Panc1 (cell line): ENCODE data around the gene CYP2S1. TPM values are rescaled to one million over a fixed set of nuclear protein-coding genes. Genes with fewer than 3 reads are reported as not detected.
A peak's percentile ranks its signal among the peaks of the same experiment; 100 is the strongest.

ENCODE experiments used
- ATAC-seq: fragments of 200-7000 bp; cut with Tn5 transposase; 2 replicates; pipeline ENCODE4 v1.9.1; 2020; ENCODE audit warnings: mild to moderate bottlenecking, moderate library complexity
- BruUV-seq: library from RNA; stranded (reverse); fragments of 400-500 nt; replicated peaks from 2 replicates; lab custom pipeline; 2021; lab: Mats Ljungman, UMichigan
- CTCF ChIA-PET: fragments of 300-600 bp; sonication (Branson Sonifier 250); formaldehyde crosslinking; loops from one replicate; lab custom pipeline; 2022; ENCODE audit warnings: antibody characterized with exemption; lab: Charles Lee
- POLR2A ChIA-PET: fragments of 300-600 bp; sonication (Branson Sonifier 250); formaldehyde crosslinking; loops from one replicate; lab custom pipeline; 2022; ENCODE audit warnings: antibody characterized with exemption; lab: Charles Lee
- DNase-seq: peaks from one replicate; pipeline ENCODE4 v3.0.0-alpha.2; 2010; ENCODE audit warnings: low read depth, low spot score
- H3K27ac ChIP-seq: 2 replicates; pipeline ENCODE4 v1.5.1; 2011; ENCODE audit warnings: mild to moderate bottlenecking, low read length, inconsistent platforms
- H3K27me3 ChIP-seq: fragments of 200-500 bp; sonication (Bioruptor generic); 2 replicates; pipeline ENCODE4 v1.6.0; 2014; ENCODE audit warnings: low read length, inconsistent platforms; ENCODE audit not compliant: control insufficient read depth, insufficient read depth
- H3K36me3 ChIP-seq: fragments of 200-500 bp; sonication (Bioruptor generic); 2 replicates; pipeline ENCODE4 v1.5.1; 2014; ENCODE audit warnings: inconsistent platforms, mild to moderate bottlenecking, low read length, moderate library complexity; ENCODE audit not compliant: control insufficient read depth, insufficient read depth
- H3K4me1 ChIP-seq: 2 replicates; pipeline ENCODE4 v1.5.1; 2011; ENCODE audit warnings: inconsistent platforms, mild to moderate bottlenecking, low read length, moderate library complexity; ENCODE audit not compliant: control insufficient read depth, insufficient read depth
- H3K4me3 ChIP-seq, 2 experiments: 2 replicates each; pipeline ENCODE4 v1.5.1; 2011 to 2012; ENCODE audit warnings: low read depth in 2 of 2, low read length in 2 of 2, mild to moderate bottlenecking in 2 of 2, inconsistent platforms in 1 of 2, moderate library complexity in 1 of 2
- H3K9me3 ChIP-seq: fragments of 200-500 bp; sonication (Bioruptor generic); 2 replicates; pipeline ENCODE4 v1.5.1; 2014; ENCODE audit warnings: low read depth, mild to moderate bottlenecking, inconsistent platforms, low read length, moderate library complexity; ENCODE audit not compliant: control insufficient read depth, insufficient read depth
- POLR2AphosphoS5 ChIP-seq: IDR thresholded peaks from 2 replicates; pipeline ENCODE4 v1.6.1; 2012; ENCODE audit warnings: mild to moderate bottlenecking, low read depth, low read length, moderate library complexity
- SIN3A ChIP-seq: IDR thresholded peaks from 2 replicates; pipeline ENCODE4 v1.6.1; 2012; ENCODE audit warnings: low read depth, mild to moderate bottlenecking, low read length, moderate library complexity, borderline replicate concordance; ENCODE audit not compliant: insufficient read depth
- TCF7L2 ChIP-seq: IDR thresholded peaks from 2 replicates; pipeline ENCODE4 v1.6.1; 2011; ENCODE audit warnings: mild to moderate bottlenecking, low read depth, low read length, inconsistent platforms
- in situ Hi-C: cut with HindIII; loops from 2 replicates; pipeline ENCODE4 v1.10.0; 2016; ENCODE audit warnings: low sequenced_read_pairs, low pct_unique_long_range_greater_than_20kb
- intact Hi-C: fragments of 100-400 bp; cut with micrococcal nuclease; formaldehyde crosslinking; loops from one replicate; pipeline ENCODE4 v1.10.0; 2022; ENCODE audit not compliant: unreplicated experiment
- total RNA-seq: library from RNA; stranded (reverse); gene quantifications from one replicate; pipeline ENCODE4 v1.2.1, GENCODE V29; 2021; ENCODE audit not compliant: unreplicated experiment
- TF ChIP-seq, protein P1 (sequence below), 2 experiments: IDR thresholded peaks; 2 replicates each; pipeline ENCODE4 v1.6.1; 2011 to 2012; ENCODE audit warnings: low read depth in 2 of 2, control low read depth in 1 of 2, low read length in 1 of 2, mild to moderate bottlenecking in 1 of 2, moderate library complexity in 1 of 2; ENCODE audit not compliant: insufficient read depth in 1 of 2
- TF ChIP-seq, protein P2 (sequence below): fragments of 450-650 bp; IDR thresholded peaks from 2 replicates; pipeline ENCODE4 v1.5.1; 2017; ENCODE audit warnings: mild to moderate bottlenecking

The CYP2S1 gene
- total RNA-seq, 1 experiment from 2014 or later, result 8.5 TPM

DNA sequence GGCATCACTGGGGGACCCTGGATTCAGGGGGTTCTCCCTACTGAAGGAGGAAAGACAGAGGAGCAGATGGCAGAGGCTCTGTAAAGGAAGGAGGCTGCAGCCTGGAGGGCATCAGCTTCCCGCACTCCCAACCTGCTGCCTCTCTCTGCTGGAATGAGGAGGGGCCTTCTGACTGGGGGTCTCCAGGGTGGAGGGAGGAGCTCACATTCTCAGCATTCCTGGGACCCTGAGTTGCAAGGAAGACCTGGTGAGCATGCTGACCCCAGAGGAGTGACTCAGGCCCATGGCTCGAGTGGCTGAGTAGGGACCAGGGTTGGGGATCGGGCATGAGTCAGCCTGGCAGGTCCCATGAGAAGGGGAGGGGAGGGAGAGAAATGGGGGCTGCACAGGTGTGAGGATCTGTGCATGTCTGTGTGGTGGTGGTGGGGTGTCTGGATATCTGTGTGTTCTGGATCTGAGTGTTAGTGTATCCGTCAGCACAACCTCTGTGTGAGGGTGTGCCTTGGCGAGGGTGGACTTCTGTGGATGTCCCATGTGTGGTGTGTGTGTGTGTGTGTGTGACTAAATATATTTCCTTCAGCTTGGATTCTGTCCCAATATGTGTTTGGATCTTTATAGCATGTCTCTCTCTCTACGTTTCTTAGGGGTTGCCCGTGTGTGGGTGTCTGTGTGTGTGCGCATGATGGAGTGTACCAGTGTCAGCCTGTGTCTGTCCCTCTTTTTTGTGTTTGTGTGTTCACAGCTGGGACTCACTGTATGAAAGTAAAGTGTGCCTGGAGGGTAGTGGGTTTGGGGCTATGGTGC, 30.6 kb downstream of the CYP2S1 start:
- ChIA-PET POLR2A (interaction anchor here (0.6 kb wide), 1 partner anchor 16 kb away, joined by 8 read pairs; no protein-coding TSS in a partner anchor), CTCF (interaction anchor here (0.6 to 0.8 kb wide), 2 partner anchors 20 to 319 kb away, joined by 3 to 5 read pairs; no protein-coding TSS in a partner anchor)
- peaks cover 32% of the 10 kb centered on the region for H3K4me1 ChIP-seq
- H3K27me3 ChIP-seq, result no peaks in the 10 kb centered on the region
- peak; percentile 45; the same call in 1 of the 2 replicates for TF ChIP-seq POLR2AphosphoS5
- TF ChIP-seq, protein P1, sequence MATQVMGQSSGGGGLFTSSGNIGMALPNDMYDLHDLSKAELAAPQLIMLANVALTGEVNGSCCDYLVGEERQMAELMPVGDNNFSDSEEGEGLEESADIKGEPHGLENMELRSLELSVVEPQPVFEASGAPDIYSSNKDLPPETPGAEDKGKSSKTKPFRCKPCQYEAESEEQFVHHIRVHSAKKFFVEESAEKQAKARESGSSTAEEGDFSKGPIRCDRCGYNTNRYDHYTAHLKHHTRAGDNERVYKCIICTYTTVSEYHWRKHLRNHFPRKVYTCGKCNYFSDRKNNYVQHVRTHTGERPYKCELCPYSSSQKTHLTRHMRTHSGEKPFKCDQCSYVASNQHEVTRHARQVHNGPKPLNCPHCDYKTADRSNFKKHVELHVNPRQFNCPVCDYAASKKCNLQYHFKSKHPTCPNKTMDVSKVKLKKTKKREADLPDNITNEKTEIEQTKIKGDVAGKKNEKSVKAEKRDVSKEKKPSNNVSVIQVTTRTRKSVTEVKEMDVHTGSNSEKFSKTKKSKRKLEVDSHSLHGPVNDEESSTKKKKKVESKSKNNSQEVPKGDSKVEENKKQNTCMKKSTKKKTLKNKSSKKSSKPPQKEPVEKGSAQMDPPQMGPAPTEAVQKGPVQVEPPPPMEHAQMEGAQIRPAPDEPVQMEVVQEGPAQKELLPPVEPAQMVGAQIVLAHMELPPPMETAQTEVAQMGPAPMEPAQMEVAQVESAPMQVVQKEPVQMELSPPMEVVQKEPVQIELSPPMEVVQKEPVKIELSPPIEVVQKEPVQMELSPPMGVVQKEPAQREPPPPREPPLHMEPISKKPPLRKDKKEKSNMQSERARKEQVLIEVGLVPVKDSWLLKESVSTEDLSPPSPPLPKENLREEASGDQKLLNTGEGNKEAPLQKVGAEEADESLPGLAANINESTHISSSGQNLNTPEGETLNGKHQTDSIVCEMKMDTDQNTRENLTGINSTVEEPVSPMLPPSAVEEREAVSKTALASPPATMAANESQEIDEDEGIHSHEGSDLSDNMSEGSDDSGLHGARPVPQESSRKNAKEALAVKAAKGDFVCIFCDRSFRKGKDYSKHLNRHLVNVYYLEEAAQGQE (IDR thresholded peaks at IDR 0.05; ENCODE audit: insufficient read depth in 1 of 2, low read depth in 2 of 2, low read length in 1 of 2), result no peak
- TF ChIP-seq SIN3A, result no peak
- in situ Hi-C loops, result no loop called here
- H3K4me3 ChIP-seq, result peak overlapping the region; percentile 8 to 36; a peak in 3 of 4 replicates
- H3K27ac ChIP-seq, result peak overlapping the region; percentile 84
- BruUV-seq, result no TSS peak
- no peaks in the 10 kb centered on the region for H3K9me3 ChIP-seq
- no peaks in the 10 kb centered on the region; the same call in 1 of the 2 replicates for H3K36me3 ChIP-seq
- intact Hi-C loops, result no loop called here
- DNase-seq (no peak), ATAC-seq (peak; percentile 9)

DNA sequence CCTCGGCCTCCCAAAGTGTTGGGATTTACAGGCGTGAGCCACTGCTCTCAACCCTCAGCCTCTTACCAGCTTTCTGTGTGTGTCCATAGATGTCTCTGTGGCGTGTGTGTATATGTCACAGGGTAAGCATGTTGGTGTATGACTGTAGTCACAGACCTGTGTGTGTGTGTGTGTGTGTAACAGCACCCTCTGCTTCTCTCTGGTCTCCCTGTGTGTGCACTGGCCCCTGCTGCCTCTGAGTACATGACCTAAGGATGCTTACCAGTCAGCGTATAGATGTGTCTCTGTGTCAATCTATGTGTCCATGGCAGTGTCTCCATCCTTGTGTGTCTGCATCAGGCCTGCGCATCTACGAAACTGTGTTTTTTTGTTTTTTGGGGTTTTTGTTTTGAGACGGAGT, 31.6 kb downstream of the CYP2S1 start:
- Histone ChIP-seq H3K36me3 (no peaks in the 10 kb centered on the region; the same call in 1 of the 2 replicates), H3K27ac (peak overlapping the region; percentile 84), H3K9me3 (no peaks in the 10 kb centered on the region), H3K4me1 (peaks cover 35% of the 10 kb centered on the region), H3K4me3 (peak overlapping the region in 1 of 2 experiments; percentile 25; a peak in 1 of 4 replicates), H3K27me3 (no peaks in the 10 kb centered on the region)
- ATAC-seq, result no peak
- ChIA-PET CTCF (interaction anchor here (0.6 kb wide), 1 partner anchor 320 kb away, joined by 3 read pairs; no protein-coding TSS in a partner anchor), POLR2A (no interaction called here)
- intact Hi-C loops, result no loop called here
- in situ Hi-C loops, result no loop called here
- TF ChIP-seq, protein P2, sequence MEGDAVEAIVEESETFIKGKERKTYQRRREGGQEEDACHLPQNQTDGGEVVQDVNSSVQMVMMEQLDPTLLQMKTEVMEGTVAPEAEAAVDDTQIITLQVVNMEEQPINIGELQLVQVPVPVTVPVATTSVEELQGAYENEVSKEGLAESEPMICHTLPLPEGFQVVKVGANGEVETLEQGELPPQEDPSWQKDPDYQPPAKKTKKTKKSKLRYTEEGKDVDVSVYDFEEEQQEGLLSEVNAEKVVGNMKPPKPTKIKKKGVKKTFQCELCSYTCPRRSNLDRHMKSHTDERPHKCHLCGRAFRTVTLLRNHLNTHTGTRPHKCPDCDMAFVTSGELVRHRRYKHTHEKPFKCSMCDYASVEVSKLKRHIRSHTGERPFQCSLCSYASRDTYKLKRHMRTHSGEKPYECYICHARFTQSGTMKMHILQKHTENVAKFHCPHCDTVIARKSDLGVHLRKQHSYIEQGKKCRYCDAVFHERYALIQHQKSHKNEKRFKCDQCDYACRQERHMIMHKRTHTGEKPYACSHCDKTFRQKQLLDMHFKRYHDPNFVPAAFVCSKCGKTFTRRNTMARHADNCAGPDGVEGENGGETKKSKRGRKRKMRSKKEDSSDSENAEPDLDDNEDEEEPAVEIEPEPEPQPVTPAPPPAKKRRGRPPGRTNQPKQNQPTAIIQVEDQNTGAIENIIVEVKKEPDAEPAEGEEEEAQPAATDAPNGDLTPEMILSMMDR, result no peak
- TF ChIP-seq TCF7L2, result no peak
- TF ChIP-seq SIN3A, result no peak
- TF ChIP-seq, protein P1 (IDR thresholded peaks at IDR 0.05; ENCODE audit: insufficient read depth in 1 of 2, low read depth in 2 of 2, low read length in 1 of 2), result no peak
- no peak for TF ChIP-seq POLR2AphosphoS5
- no TSS peak for BruUV-seq
- no peak for DNase-seq
